GM21576 (cell line): ENCODE measurements around the gene LAMP1.
"Not testable (repeated sequence)": the region's sequence is repeated elsewhere in the genome, so short reads cannot be mapped to it uniquely, and the experiment has no call there.

Source experiments
- ATAC-seq: cut with Tn5 transposase; IDR thresholded peaks from one replicate; pipeline ENCODE4 v1.9.1; 2021; ENCODE audit warnings: mild to moderate bottlenecking, moderate library complexity; ENCODE audit not compliant: unreplicated experiment

The LAMP1 gene

GRCh38 chr13:113296823-113297369 is at the start of gene LAMP1:
Gene LAMP1 (plus strand): TSS chr13:113297239. CDS start chr13:113297435, 196 bp downstream.
- ATAC-seq = peak; percentile 78

GRCh38 chr13:113252516-113253095 is 44.4 kb upstream of the LAMP1 start:
- no peak for ATAC-seq

GRCh38 chr13:113257908-113258307 is 39.1 kb upstream of the LAMP1 start:
- ATAC-seq = not testable (repeated sequence)

GRCh38 chr13:113258321-113259054 is 38.6 kb upstream of the LAMP1 start:
- no peak for ATAC-seq

GRCh38 chr13:113260996-113261395 is 36.0 kb upstream of the LAMP1 start:
- no peak for ATAC-seq

GRCh38 chr13:113263016-113263415 is 34.0 kb upstream of the LAMP1 start:
- not testable (repeated sequence) for ATAC-seq

- no peak for ATAC-seq
Measured at GRCh38 chr13:113267642-113268405, 29.2 kb upstream of the LAMP1 start.

GRCh38 chr13:113272031-113272430 is 25.0 kb upstream of the LAMP1 start:
- no peak for ATAC-seq

- no peak for ATAC-seq
Measured at GRCh38 chr13:113272701-113273181, 24.3 kb upstream of the LAMP1 start.

GRCh38 chr13:113273321-113273720 is 23.7 kb upstream of the LAMP1 start:
- no peak for ATAC-seq

GRCh38 chr13:113273851-113274590 is 23.0 kb upstream of the LAMP1 start:
- ATAC-seq = no peak

- no peak for ATAC-seq
Measured at GRCh38 chr13:113274721-113275120, 22.3 kb upstream of the LAMP1 start.

- ATAC-seq = no peak
Measured at GRCh38 chr13:113275387-113275786, 21.7 kb upstream of the LAMP1 start.

- no peak for ATAC-seq
Measured at GRCh38 chr13:113280126-113280525, 16.9 kb upstream of the LAMP1 start.

GRCh38 chr13:113283904-113284303 is 13.1 kb upstream of the LAMP1 start:
- ATAC-seq = no peak

GRCh38 chr13:113288880-113289279 is 8.2 kb upstream of the LAMP1 start:
- ATAC-seq = no peak

- no peak for ATAC-seq
Measured at GRCh38 chr13:113291129-113291528, 5.9 kb upstream of the LAMP1 start.

- ATAC-seq = no peak
Measured at GRCh38 chr13:113292021-113292862, 4.8 kb upstream of the LAMP1 start.

GRCh38 chr13:113293686-113294085 is 3.4 kb upstream of the LAMP1 start:
- no peak for ATAC-seq

GRCh38 chr13:113295776-113296175 is 1.3 kb upstream of the LAMP1 start:
- no peak for ATAC-seq
